Lower lobe of right lung (tissue), 2 donors: ENCODE measurements around the gene ERC1. TPM values are rescaled to one million over a fixed set of nuclear protein-coding genes. Genes with fewer than 3 reads are reported as not detected.

Experiments
- ATAC-seq, 2 donors: fragments of 200-7000 bp; cut with Tn5 transposase; one replicate each; pipeline ENCODE4 v1.9.1; 2020 to 2022; ENCODE audit warnings: mild to moderate bottlenecking in 2 of 2, moderate library complexity in 2 of 2
- DNase-seq: peaks from one replicate; pipeline ENCODE4 v3.0.0-alpha.2; 2020
- H3K27ac ChIP-seq: fragments of 200-600 bp; one replicate; pipeline ENCODE4 v1.8.0; 2022
- H3K27me3 ChIP-seq: fragments of 200-600 bp; one replicate; pipeline ENCODE4 v1.8.0; 2022; ENCODE audit warnings: low read depth
- H3K36me3 ChIP-seq: fragments of 200-600 bp; one replicate; pipeline ENCODE4 v1.8.0; 2022; ENCODE audit warnings: mild to moderate bottlenecking
- H3K4me1 ChIP-seq: fragments of 200-600 bp; one replicate; pipeline ENCODE4 v1.8.0; 2022
- H3K4me3 ChIP-seq: fragments of 200-600 bp; one replicate; pipeline ENCODE4 v1.8.0; 2022; ENCODE audit warnings: mild to moderate bottlenecking
- H3K9me3 ChIP-seq: fragments of 200-600 bp; one replicate; pipeline ENCODE4 v1.8.0; 2022
- intact Hi-C: fragments of 100-400 bp; cut with DNase I; formaldehyde crosslinking; loops from one replicate; pipeline ENCODE4 v1.11.0; 2022
- total RNA-seq: library from RNA; stranded (reverse); fragmentation: NEBNext Ultra II Directional; extraction: Animal tissue kit (Norgen Biotek cat#: 25700); gene quantifications from one replicate; pipeline ENCODE4 v1.2.1, GENCODE V29; 2021
- TF ChIP-seq, protein P1 (sequence below): fragments of 200-600 bp; IDR thresholded peaks from one replicate; pipeline ENCODE4 v1.8.0; 2022; ENCODE audit warnings: antibody characterized with exemption, mild to moderate bottlenecking
- donor health status: DM: no; HTN: yes; CAD: no; lungs with severe emphysema.

Gene ERC1
- total RNA-seq, 1 donor from 2014 or later, result 66.3 TPM

DNA sequence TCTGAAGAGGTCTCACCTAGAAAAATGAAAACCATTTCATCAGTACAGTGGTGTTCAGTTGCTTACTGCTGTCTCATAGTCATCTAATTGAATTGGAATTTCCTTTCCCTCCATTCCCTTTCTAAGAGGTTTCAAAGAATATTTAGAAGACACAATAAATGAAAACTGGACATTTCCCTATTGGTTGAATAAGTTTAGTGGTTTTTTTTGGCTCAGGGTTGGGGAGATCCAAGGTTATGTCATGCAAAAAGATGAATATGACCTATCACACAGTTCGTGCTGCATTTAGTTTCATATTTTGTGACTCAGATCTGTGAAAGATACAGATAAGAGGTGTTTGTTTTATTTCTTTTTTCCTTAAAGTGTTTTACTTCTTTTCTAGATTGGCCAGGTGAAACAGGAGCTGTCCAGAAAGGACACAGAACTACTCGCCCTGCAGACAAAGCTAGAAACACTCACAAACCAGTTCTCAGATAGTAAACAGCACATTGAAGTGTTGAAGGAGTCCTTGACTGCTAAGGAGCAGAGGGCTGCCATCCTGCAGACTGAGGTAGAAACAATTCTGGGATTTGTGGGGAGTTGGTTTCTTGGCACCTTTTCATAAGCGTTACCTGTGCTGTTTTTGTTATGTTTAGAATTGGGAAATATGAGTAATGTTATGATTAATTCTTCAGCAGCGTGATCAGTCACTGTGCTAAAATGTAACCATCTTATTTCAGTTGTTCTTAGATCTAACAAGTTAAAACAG, 124.6 kb downstream of the ERC1 start:
- ATAC-seq (peak; percentile 81), DNase-seq (no peak)
- Histone ChIP-seq H3K27me3 (no peaks in the 10 kb centered on the region), H3K36me3 (peaks cover 12% of the 10 kb centered on the region), H3K9me3 (no peaks in the 10 kb centered on the region), H3K27ac (no peak overlapping the region), H3K4me3 (no peak overlapping the region), H3K4me1 (no peaks in the 10 kb centered on the region)
- intact Hi-C loops, result no loop called here
- TF ChIP-seq, protein P1, sequence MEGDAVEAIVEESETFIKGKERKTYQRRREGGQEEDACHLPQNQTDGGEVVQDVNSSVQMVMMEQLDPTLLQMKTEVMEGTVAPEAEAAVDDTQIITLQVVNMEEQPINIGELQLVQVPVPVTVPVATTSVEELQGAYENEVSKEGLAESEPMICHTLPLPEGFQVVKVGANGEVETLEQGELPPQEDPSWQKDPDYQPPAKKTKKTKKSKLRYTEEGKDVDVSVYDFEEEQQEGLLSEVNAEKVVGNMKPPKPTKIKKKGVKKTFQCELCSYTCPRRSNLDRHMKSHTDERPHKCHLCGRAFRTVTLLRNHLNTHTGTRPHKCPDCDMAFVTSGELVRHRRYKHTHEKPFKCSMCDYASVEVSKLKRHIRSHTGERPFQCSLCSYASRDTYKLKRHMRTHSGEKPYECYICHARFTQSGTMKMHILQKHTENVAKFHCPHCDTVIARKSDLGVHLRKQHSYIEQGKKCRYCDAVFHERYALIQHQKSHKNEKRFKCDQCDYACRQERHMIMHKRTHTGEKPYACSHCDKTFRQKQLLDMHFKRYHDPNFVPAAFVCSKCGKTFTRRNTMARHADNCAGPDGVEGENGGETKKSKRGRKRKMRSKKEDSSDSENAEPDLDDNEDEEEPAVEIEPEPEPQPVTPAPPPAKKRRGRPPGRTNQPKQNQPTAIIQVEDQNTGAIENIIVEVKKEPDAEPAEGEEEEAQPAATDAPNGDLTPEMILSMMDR, result no peak

DNA sequence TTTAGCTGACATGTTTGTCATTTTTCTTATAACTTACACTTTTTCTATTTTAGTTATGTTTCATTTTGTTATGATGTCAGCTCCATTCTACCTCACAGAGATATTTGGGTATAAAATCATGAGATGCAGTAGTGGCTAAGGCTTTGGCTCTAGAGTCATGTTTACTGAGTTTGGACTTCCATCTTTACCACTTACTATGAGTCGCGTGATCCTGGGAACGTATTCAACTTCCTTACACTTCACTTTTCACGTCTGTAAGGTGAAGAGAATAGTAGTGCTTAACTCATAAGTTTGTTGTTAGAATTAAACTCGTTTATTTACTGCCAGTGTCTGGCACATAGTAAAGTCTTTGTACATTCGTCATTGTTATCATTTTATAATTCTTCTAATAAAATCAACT, 126.3 kb downstream of the ERC1 start:
- peaks cover under 1% of the 10 kb centered on the region for H3K36me3 ChIP-seq
- no peak for DNase-seq
- H3K9me3 ChIP-seq, result no peaks in the 10 kb centered on the region
- no peaks in the 10 kb centered on the region for H3K4me1 ChIP-seq
- intact Hi-C loops, result no loop called here
- H3K27ac ChIP-seq, result no peak overlapping the region
- TF ChIP-seq, protein P1, result no peak
- no peak overlapping the region for H3K4me3 ChIP-seq
- no peak for ATAC-seq
- no peaks in the 10 kb centered on the region for H3K27me3 ChIP-seq

DNA sequence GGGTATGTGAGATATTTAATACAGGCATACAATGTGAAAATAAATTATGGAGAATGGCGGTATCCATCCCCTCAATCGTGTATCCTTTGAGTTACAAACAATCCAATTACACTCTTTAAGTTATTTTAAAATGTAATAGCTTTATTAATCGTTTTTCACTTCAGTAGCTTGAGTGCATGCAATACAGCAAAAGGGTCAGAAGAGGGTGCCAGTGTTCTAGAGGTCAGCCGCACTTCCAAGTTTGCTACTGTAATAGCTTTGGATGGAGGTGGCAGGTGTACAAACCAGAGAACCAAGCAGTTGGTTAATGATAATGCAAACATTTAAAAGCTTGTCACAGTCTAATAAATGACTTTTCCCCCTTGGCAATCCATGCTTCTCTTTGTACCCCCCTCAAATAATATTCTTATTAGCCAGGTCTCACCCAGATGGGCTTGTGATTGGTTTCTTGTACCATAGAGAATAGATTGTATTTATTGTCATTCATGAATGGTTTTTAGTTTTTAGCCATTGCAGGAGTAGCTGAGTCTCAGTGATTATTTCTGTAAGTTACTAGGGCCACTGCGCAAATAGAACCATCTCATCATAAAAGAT, 127.0 kb downstream of the ERC1 start:
- Histone ChIP-seq H3K4me1 (no peaks in the 10 kb centered on the region), H3K9me3 (no peaks in the 10 kb centered on the region), H3K36me3 (no peaks in the 10 kb centered on the region), H3K27me3 (no peaks in the 10 kb centered on the region), H3K4me3 (no peak overlapping the region), H3K27ac (no peak overlapping the region)
- TF ChIP-seq, protein P1, result peak; percentile 90
- intact Hi-C loops, result no loop called here
- peak; percentile 65 for DNase-seq
- ATAC-seq, result peak; percentile 78 to 87

DNA sequence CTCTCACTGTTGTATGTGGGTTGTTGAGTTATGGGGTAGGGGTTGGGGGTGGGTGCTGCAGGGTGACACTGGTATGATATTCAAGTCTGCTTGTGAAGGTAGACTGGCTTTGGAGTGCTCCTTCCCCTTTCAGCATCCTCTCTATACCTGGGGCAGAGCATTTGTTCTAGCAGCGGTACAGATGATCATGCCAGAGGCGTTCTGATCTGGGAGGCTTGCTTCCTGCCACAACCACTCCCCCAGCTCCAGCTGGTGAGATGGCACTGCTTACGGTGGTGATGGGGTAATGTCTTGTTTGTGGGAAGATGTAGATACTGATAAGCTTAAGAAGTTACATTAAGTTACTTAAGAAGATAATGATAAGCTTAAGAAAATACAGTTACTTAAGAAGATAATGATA, 131.8 kb downstream of the ERC1 start:
- ATAC-seq (no peak), DNase-seq (no peak)
- Histone ChIP-seq H3K9me3 (no peaks in the 10 kb centered on the region), H3K27me3 (no peaks in the 10 kb centered on the region), H3K36me3 (no peaks in the 10 kb centered on the region), H3K27ac (no peak overlapping the region), H3K4me3 (no peak overlapping the region), H3K4me1 (no peaks in the 10 kb centered on the region)
- TF ChIP-seq, protein P1, result no peak
- intact Hi-C loops, result no loop called here

DNA sequence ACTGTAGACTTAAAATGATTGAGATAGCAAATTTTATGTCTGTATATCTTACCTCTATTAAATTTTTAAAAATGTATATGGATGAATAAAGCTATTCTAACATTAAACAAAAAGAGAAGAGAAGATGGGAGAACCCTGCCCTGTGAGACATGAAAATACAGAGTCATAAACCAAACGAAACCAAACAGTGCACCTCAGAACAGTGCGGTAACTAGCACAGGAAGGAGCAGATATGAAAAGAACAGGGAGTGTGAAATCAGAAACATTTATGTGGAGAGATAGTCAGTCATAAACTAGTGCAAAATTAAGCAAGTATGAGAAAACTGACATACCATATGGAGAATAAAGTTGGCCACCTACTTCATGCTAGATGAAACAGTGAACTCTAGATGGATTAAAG, 135.1 kb downstream of the ERC1 start:
- H3K27me3 ChIP-seq, result no peaks in the 10 kb centered on the region
- H3K27ac ChIP-seq, result no peak overlapping the region
- DNase-seq (no peak), ATAC-seq (no peak)
- no peaks in the 10 kb centered on the region for H3K9me3 ChIP-seq
- intact Hi-C loops, result no loop called here
- TF ChIP-seq, protein P1, result no peak
- H3K4me1 ChIP-seq, result peaks cover 13% of the 10 kb centered on the region
- H3K36me3 ChIP-seq, result no peaks in the 10 kb centered on the region
- no peak overlapping the region for H3K4me3 ChIP-seq
